ENCODE measurements around the gene ZSCAN23.

Gene ZSCAN23

DNA sequence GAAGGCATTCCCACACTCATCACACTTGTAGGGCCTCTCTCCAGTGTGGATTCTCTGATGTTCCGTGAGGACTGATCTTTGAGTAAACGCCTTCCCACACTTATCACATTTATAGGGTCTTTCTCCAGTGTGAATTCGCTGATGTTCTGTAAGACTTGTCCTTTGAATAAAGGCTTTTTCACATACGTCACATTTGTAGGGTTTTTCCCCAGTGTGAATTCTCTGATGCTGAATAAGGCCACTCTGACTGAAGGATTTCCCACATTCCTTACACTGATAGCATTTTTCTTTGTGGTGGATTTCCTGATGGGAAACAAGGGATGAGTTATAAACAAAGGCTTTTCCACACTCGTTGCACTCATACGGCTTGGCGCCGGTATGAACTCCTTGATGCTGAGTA is 52.6 kb downstream of the ZSCAN23 start:
- TF ChIP-seq, protein P1, sequence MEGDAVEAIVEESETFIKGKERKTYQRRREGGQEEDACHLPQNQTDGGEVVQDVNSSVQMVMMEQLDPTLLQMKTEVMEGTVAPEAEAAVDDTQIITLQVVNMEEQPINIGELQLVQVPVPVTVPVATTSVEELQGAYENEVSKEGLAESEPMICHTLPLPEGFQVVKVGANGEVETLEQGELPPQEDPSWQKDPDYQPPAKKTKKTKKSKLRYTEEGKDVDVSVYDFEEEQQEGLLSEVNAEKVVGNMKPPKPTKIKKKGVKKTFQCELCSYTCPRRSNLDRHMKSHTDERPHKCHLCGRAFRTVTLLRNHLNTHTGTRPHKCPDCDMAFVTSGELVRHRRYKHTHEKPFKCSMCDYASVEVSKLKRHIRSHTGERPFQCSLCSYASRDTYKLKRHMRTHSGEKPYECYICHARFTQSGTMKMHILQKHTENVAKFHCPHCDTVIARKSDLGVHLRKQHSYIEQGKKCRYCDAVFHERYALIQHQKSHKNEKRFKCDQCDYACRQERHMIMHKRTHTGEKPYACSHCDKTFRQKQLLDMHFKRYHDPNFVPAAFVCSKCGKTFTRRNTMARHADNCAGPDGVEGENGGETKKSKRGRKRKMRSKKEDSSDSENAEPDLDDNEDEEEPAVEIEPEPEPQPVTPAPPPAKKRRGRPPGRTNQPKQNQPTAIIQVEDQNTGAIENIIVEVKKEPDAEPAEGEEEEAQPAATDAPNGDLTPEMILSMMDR (IDR thresholded peaks at IDR 0.05; ENCODE audit: insufficient read depth, low read length, poor library complexity, severe bottlenecking) = no peak
- no peak for TF ChIP-seq EZH2phosphoT487 (conservative IDR thresholded peaks at IDR 0.05; ENCODE audit: low read length)
- Histone ChIP-seq H2AFZ (ENCODE audit: low read depth, low read length, severe bottlenecking) (no peak overlapping the region), H3K36me3 (ENCODE audit: low read length) (no peaks in the 10 kb centered on the region)

DNA sequence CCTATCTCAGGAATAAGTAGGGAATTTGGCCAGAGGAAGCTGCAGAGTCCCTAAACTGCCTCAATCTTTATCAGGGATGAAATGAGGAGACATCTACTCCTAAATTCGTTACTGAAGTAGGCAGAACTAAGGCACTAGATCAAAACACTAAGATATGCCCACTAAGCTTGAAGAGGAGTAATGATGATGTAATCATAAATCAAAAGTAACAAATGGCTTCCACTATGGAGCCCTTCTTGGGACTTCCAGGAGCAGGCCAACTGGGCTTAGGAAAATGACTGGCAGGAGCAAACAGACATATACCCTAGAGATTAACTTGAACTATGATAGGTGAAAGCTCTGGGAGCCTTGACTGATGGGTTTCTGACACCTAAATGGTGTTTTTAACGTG is 59.2 kb downstream of the ZSCAN23 start:
- H2AFZ ChIP-seq (ENCODE audit: low read depth, low read length, severe bottlenecking) = no peak overlapping the region
- H3K9ac ChIP-seq (ENCODE audit: low read length) = no peak overlapping the region
- 0 out of 2 replicates have a peak, but pooled peaks cover 5% of the 10 kb centered on the region for H3F3A ChIP-seq (ENCODE audit: insufficient read depth)
- H3K79me2 ChIP-seq (ENCODE audit: insufficient read depth, low read length) = no peaks in the 10 kb centered on the region
- no peak overlapping the region for H3K4me3 ChIP-seq (ENCODE audit: insufficient read depth, low read length, poor library complexity, severe bottlenecking)
- TF ChIP-seq, protein P1 (IDR thresholded peaks at IDR 0.05; ENCODE audit: insufficient read depth, low read length, poor library complexity, severe bottlenecking) = no peak
- TF ChIP-seq EZH2phosphoT487 (conservative IDR thresholded peaks at IDR 0.05; ENCODE audit: low read length) = no peak
- no peaks in the 10 kb centered on the region for H4K20me1 ChIP-seq (ENCODE audit: low read depth, low read length)
- H3K4me2 ChIP-seq (ENCODE audit: low read depth, low read length, poor library complexity, severe bottlenecking) = no peak overlapping the region
- H3K27ac ChIP-seq (ENCODE audit: low read depth, low read length) = no peak overlapping the region
- H3K36me3 ChIP-seq (ENCODE audit: low read length) = no peaks in the 10 kb centered on the region
- H3K9me3 ChIP-seq (ENCODE audit: insufficient read depth, low read length) = peaks cover 1% of the 10 kb centered on the region; the same call in 1 of the 2 replicates
- no peaks in the 10 kb centered on the region for H3K9me2 ChIP-seq (replicated peaks; ENCODE audit: insufficient read depth, low read length)
- no peaks in the 10 kb centered on the region for H3K27me3 ChIP-seq (ENCODE audit: low read length)

More for the DNA sequence above, 52.6 kb downstream of the ZSCAN23 start:
- Histone ChIP-seq H4K20me1 (ENCODE audit: low read depth, low read length) (no peaks in the 10 kb centered on the region), H3K79me2 (ENCODE audit: insufficient read depth, low read length) (no peaks in the 10 kb centered on the region), H3K4me2 (ENCODE audit: low read depth, low read length, poor library complexity, severe bottlenecking) (no peak overlapping the region), H3K27ac (ENCODE audit: low read depth, low read length) (no peak overlapping the region), H3F3A (ENCODE audit: insufficient read depth) (no peaks in the 10 kb centered on the region), H3K27me3 (ENCODE audit: low read length) (no peaks in the 10 kb centered on the region), H3K9me2 (replicated peaks; ENCODE audit: insufficient read depth, low read length) (no peaks in the 10 kb centered on the region), H3K9me3 (ENCODE audit: insufficient read depth, low read length) (no peaks in the 10 kb centered on the region), H3K9ac (ENCODE audit: low read length) (no peak overlapping the region), H3K4me3 (ENCODE audit: insufficient read depth, low read length, poor library complexity, severe bottlenecking) (no peak overlapping the region)

GRCh38 chr6:28383235-28384142 is 59.8 kb downstream of the ZSCAN23 start:
- Histone ChIP-seq H3K4me2 (ENCODE audit: low read depth, low read length, poor library complexity, severe bottlenecking) (peak overlapping the region; percentile 56), H3K36me3 (ENCODE audit: low read length) (peaks cover 6% of the 10 kb centered on the region; the same call in 1 of the 2 replicates), H2AFZ (ENCODE audit: low read depth, low read length, severe bottlenecking) (peak overlapping the region; percentile 81), H3K9me2 (replicated peaks; ENCODE audit: insufficient read depth, low read length) (no peaks in the 10 kb centered on the region), H3K27ac (ENCODE audit: low read depth, low read length) (no peak overlapping the region), H3K79me2 (ENCODE audit: insufficient read depth, low read length) (no peaks in the 10 kb centered on the region), H3K9me3 (ENCODE audit: insufficient read depth, low read length) (peaks cover 5% of the 10 kb centered on the region; the same call in 1 of the 2 replicates), H3F3A (ENCODE audit: insufficient read depth) (0 out of 2 replicates have a peak, but pooled peaks cover 5% of the 10 kb centered on the region), H3K4me3 (ENCODE audit: insufficient read depth, low read length, poor library complexity, severe bottlenecking) (peak overlapping the region; percentile 40), H4K20me1 (ENCODE audit: low read depth, low read length) (no peaks in the 10 kb centered on the region), H3K27me3 (ENCODE audit: low read length) (no peaks in the 10 kb centered on the region), H3K9ac (ENCODE audit: low read length) (peak overlapping the region; percentile 39)
- no peak for TF ChIP-seq EZH2phosphoT487 (conservative IDR thresholded peaks at IDR 0.05; ENCODE audit: low read length)
- TF ChIP-seq, protein P1 (IDR thresholded peaks at IDR 0.05; ENCODE audit: insufficient read depth, low read length, poor library complexity, severe bottlenecking) = peak; percentile 25
